GM18517 (cell line): ENCODE data around the gene RTL1.

Source experiments
- ATAC-seq: cut with Tn5 transposase; IDR thresholded peaks from one replicate; pipeline ENCODE4 v1.9.1; 2021; ENCODE audit warnings: mild to moderate bottlenecking, moderate library complexity; ENCODE audit not compliant: unreplicated experiment

Gene RTL1

DNA sequence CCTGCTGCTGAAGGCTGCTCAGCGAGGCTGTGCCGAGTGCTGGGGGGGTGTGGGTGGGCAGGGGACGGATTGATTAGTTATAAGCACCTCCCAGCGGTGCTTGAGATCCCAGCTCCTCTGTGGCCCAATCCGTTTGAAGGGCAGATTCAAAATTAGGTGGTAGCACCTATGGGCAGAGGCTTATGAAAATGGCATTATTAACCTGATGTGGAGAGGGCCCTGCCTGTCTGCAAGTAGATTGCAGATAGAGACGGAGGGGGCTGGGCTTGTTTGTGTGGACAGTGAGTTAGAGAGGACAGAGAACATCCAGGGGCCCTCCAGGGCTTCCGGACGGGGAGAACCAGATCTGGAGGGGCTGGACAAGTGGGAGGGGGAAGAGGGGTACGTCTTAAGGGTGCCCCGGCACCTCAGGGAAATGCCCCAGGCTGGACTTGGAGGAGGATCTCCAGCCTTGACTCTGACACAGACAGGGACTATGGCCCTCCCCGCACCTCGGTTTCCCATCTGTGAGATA is at the start of gene RTL1:
RTL1 (minus strand) TSS at position 51 of the 514 bp plus-strand sequence. CDS start 18,934 bp downstream, outside the sequence.
- ATAC-seq, result no peak

DNA sequence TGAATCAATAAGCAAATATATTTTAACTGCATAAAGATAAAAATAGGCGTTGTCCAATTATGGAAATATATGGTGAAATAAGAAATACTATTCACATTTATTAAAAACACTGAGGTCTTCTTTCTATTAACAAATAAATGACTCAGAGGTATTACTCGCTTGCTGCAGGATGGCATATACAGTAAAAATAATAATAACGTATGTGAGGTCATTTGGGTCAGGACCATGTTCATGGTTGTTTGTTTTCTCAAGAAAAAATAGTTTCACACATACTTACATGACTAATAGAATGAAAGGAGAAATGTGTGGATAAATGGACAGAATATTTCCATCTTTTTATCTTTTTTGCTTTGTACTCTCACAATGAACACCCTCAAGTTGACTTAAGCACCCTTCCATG is 46.5 kb upstream of the RTL1 start:
- ATAC-seq, result no peak

DNA sequence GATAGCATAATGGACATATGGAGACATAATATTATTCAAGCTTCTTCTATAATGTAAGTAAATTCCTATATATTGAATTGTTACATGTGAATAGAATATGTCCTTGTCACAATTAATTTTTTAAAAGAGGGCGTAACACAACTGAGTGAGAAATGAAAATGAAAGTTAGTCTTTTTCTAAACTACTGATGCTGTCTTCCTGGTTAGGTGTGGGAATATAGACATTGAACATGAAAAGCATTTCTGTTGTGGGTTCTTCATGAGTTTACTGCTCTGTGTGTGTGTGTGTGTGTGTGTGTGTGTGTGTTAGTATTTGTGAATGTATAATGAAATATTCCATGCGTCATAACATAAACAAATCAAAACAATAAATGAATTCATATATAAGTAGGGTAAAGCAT is 40.5 kb upstream of the RTL1 start:
- no peak for ATAC-seq

GRCh38 chr14:100930270-100930669 is 26.7 kb upstream of the RTL1 start:
- ATAC-seq, result no peak

DNA sequence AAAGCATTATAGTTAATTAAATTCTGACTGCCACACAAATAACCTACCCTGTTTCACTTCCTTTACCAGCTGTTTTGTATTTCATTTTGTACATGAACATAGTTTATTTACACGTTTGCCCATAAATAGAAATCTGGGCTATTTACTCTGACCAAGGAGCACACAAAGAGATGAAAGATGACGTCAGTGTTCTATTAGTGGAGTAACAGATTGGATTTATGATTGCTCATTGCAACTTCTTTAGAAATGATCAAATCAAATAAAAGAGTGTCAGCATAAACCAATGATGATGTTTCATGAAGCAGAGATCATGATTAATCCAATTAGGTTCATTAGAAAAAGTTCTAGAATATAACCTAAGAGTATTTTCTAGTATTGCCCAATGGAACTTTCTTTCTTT is 12.0 kb upstream of the RTL1 start:
- no peak for ATAC-seq

DNA sequence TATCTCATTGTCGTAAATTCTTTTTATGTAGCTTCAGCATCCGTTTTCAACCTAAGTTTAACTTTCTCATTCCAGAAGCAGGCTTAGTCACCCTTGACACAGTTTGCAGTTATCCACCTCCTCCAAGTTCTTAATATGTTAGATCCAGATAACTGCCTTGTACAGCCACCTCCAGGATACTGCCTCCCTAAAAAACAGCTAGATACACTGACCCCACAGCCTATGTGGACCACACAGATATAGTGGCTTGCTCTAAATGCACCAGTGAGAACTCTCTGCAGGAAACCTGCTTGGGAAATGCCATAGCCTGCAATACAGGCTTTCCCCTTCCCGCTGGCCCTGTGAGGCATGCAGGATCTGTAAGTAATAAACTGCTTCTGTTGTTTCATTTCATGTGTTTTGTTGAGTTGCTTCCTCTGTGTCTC is 11.1 kb upstream of the RTL1 start:
- no peak for ATAC-seq

DNA sequence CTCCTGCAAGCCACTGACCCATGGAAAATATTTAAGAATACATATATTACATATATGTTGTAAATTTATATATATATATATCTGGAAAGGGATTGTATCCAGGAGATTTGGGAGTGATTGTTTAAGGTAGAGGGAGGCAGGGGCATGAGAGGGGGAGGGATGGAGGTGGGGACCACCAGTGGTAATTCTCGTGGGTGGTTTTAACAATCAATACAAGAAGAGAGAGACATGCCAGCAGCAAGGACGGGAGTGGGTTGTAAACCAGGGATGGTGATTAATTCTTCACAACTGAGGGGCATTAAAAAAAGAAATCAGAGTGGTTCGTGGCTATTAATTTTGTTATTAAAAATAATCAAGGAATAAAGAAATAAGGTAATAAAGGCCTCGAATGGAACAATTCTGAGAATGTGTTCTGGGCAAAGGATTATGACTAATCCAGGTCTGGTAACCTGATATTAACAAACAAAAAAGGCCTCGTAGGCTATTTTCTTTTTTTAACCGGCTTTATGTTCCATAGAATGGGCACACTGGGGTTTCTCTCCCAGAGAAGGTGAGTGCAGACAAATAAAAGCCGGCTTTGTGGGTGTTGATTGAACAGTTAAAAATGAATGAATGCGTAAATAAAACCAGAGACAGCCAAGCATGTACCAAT is 8.3 kb upstream of the RTL1 start:
- no peak for ATAC-seq

- no peak for ATAC-seq
Observed at GRCh38 chr14:100910888-100911664, 7.6 kb upstream of the RTL1 start.

DNA sequence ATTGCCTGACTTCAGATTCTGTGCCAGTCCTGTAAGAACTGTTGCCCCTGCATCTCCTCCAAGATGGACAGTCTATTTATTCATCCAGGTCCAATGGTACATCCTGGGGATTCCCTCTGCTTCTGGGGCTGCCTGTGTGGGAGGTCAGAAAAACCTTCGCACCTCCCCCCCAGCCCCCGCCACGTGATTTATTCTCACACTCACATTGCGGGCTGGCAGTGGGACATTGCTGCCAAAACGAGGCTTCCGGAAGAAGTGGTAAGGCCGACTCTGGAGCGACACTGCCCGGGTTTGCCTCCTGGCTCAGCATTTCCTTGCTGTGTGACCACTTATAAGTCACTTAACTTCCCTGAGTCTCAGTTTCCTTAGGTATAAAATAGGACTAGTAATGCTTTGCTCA is 5.9 kb upstream of the RTL1 start:
- no peak for ATAC-seq

DNA sequence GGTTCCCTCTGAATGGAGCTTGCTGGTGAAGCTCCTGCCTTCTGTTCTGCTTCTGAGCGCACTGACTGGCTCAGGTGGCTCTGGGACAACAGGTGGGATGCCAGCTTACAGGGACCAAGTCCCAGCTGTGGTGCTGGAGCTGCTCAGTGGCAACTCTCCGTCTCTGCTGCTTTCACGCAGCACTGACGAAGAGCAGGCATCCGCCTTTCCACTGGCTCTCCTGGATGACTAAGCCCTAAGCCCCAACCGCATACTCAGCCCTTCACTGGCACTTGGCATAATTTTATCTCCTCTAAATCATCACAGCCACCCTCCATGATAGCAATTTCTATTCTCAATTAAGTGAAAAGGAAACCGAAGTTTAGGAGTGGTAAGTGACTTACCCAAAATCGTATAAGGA is 3.7 kb upstream of the RTL1 start:
- ATAC-seq, result no peak

- no peak for ATAC-seq
Observed at GRCh38 chr14:100906420-100906819, 2.9 kb upstream of the RTL1 start.

- no peak for ATAC-seq
Observed at GRCh38 chr14:100905166-100905565, 1.6 kb upstream of the RTL1 start.

DNA sequence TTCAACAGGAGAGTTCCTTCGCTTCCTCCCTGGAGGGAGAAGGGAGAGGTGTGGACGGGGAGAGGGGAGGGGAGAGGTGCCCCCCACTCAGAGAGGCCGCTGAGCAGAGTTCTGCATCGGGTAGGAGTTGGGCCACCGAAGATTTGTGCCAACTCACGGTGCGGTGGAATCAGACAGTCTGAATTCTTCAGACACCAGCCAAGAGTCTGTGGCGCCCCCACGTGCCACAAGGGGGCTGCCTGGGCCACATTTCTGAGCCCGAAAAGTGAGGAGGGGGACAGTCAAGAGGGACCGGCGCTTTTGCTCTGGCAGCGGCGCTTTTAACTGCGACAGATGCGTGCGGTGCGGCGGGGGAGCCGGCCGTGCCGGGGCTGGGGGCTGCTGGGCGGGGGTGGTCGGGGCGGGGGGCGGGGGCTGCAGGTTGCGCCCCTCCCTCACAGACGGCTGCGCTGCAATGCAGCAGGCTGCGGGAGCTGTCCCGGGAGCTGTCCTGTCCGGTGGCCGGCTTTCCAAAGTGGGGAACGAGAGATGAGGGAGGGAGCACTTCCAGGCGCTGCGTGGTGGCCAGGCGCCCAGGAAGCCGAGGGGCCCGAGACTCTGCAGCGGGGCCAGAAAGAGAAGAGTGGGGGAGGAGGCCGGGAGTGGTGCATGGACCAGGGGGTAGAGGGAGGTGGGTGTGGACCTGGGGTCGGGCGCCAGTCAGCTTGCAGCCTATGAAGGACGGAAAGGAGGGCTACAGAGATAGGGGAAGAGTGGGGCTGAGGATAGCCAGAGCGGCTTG is 975 bp upstream of the RTL1 start:
- no peak for ATAC-seq

GRCh38 chr14:100903134-100903468 is 421 bp downstream of the RTL1 start:
- ATAC-seq, result no peak

- no peak for ATAC-seq
Observed at GRCh38 chr14:100902295-100903133, 1.0 kb downstream of the RTL1 start.

DNA sequence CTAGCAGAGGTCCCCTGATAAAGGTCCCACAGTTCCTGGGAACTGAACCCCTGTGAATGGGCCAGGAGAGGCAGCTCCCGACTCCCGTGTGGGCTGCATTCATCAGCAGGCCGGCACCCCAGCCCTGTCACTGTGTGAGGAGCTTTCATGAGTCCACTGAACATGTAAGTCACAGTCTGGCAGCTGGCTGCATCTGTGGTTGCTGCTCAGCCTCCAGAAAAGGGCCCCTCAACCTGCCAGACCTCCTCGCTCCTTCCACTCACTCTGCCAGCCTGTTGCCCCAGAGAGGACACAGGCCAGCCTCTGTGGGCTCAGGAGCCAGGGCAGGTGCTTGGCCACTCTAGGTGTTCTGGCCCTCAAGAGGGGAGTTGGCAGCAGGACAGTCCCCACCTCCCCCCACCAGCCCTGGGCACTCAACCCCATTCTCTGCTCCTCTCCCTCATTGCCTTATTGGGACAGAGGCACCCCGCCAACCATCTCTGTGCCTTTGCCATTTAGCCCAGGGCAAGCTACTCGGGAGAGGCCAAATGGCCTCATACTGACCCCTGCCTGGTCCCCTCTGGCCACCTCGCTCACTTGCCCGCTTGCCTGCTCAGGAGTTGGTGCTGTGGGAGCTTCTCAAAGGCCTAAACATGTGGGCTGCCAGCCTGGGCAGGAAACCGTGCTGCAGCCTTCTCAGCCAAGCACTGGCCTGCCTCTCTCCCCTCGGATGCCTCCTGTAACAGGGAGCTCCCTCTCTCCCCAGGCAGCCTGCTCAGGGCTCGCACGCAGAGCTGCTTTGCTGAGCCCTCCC is 1.9 kb downstream of the RTL1 start:
- no peak for ATAC-seq

- ATAC-seq, result no peak
Observed at GRCh38 chr14:100900837-100901390, 2.6 kb downstream of the RTL1 start.

DNA sequence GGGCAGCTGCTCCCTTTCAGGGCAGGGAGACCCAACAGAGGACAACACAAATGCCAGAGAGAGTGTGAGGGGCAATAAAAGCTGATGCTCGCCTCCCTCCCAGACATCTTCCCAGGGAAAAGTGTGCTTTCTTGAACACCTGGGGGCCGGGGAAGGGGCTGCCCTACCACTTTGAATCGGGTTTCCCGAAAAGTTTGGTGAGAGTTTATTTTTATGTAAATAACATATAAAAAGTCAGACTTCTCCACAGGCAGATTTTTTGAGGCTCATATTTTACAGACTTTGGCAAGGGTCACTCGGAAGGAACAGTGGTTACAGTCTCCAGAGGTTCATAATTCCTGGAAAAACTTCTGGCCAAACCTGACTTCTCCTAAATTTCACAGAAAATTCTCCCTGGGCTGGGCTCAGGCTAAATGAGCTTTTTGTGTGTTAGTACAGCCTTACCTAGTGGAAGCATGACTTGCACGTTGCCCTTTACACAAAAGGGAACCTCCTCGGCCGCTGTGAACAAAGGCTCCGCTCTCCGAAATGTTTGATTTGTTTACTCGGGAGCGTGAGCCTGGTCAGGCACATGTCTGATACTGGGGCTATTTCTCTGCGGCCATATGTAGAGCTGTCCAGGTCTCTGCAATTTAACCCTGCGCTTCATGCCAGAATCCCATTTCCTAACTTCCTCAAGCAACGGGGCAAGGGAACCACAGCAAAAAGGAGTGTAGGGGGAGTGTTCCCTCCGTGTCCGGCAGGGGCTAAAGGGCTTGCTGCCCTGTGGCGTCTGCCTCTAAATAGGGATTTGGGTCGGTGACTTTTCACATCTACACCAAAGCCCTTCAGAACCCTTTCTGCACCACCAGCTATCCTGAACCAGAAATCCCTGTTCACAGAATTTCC is 3.4 kb downstream of the RTL1 start:
- ATAC-seq, result no peak
